Measurements from ENCODE around the gene TRAF6. TPM values are rescaled to one million over a fixed set of nuclear protein-coding genes. Genes with fewer than 3 reads are reported as not detected.
A peak's percentile ranks its signal among the peaks of the same experiment; 100 is the strongest.

Gene TRAF6
- total and polyA plus RNA-seq, 2 experiments from 2014 or later: 9.5 to 12.7 TPM

- H3K36me3 ChIP-seq (replicated peaks; ENCODE audit: insufficient read depth, low read depth): no peaks in the 10 kb centered on the region
- no peaks in the 10 kb centered on the region for H3K9me2 ChIP-seq (replicated peaks; ENCODE audit: insufficient read depth)
- H3K27ac ChIP-seq: no peak overlapping the region
- TF ChIP-seq, protein P1, sequence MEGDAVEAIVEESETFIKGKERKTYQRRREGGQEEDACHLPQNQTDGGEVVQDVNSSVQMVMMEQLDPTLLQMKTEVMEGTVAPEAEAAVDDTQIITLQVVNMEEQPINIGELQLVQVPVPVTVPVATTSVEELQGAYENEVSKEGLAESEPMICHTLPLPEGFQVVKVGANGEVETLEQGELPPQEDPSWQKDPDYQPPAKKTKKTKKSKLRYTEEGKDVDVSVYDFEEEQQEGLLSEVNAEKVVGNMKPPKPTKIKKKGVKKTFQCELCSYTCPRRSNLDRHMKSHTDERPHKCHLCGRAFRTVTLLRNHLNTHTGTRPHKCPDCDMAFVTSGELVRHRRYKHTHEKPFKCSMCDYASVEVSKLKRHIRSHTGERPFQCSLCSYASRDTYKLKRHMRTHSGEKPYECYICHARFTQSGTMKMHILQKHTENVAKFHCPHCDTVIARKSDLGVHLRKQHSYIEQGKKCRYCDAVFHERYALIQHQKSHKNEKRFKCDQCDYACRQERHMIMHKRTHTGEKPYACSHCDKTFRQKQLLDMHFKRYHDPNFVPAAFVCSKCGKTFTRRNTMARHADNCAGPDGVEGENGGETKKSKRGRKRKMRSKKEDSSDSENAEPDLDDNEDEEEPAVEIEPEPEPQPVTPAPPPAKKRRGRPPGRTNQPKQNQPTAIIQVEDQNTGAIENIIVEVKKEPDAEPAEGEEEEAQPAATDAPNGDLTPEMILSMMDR (IDR thresholded peaks at IDR 0.05; ENCODE audit: poor library complexity): no peak
- TF ChIP-seq EZH2phosphoT487 (IDR thresholded peaks at IDR 0.05; ENCODE audit: low read depth, severe bottlenecking, unreplicated experiment) (no peak), EZH2 (IDR thresholded peaks at IDR 0.05; ENCODE audit: borderline replicate concordance) (no peak)
- H3K9me3 ChIP-seq (ENCODE audit: low read depth): no peaks in the 10 kb centered on the region
- H3K27me3 ChIP-seq: no peaks in the 10 kb centered on the region
- no peak overlapping the region for H3K4me3 ChIP-seq
- H3K4me2 ChIP-seq: no peak overlapping the region
- no peak for DNase-seq (ENCODE audit: low spot score)
- no peaks in the 10 kb centered on the region for H3K4me1 ChIP-seq (ENCODE audit: insufficient read depth)
- 70% methylated on average over 5 of the region's 5 CpGs for WGBS (ENCODE audit: low lambda C conversion rate, missing lambda C conversion rate)
- H3K79me2 ChIP-seq: no peaks in the 10 kb centered on the region
- no peaks in the 10 kb centered on the region for H4K20me1 ChIP-seq (ENCODE audit: insufficient read depth, poor library complexity, severe bottlenecking)
- H2AFZ ChIP-seq: no peak overlapping the region
These were observed 39.9 kb downstream of the TRAF6 start for GRCh38 chr11:36469881-36470802.

GRCh38 chr11:36469063-36469462 is 41.0 kb downstream of the TRAF6 start:
- Histone ChIP-seq H3K4me3 (no peak overlapping the region), H4K20me1 (ENCODE audit: insufficient read depth, poor library complexity, severe bottlenecking) (no peaks in the 10 kb centered on the region), H3K9me3 (ENCODE audit: low read depth) (no peaks in the 10 kb centered on the region), H3K27me3 (no peaks in the 10 kb centered on the region), H2AFZ (no peak overlapping the region), H3K4me2 (no peak overlapping the region), H3K27ac (no peak overlapping the region), H3K36me3 (replicated peaks; ENCODE audit: insufficient read depth, low read depth) (no peaks in the 10 kb centered on the region), H3K79me2 (no peaks in the 10 kb centered on the region), H3K4me1 (ENCODE audit: insufficient read depth) (no peaks in the 10 kb centered on the region), H3K9me2 (replicated peaks; ENCODE audit: insufficient read depth) (no peaks in the 10 kb centered on the region)
- no peak for DNase-seq (ENCODE audit: low spot score)
- WGBS (ENCODE audit: low lambda C conversion rate, missing lambda C conversion rate): 52% methylated on average over 2 of the region's 2 CpGs
- TF ChIP-seq EZH2phosphoT487 (IDR thresholded peaks at IDR 0.05; ENCODE audit: low read depth, severe bottlenecking, unreplicated experiment) (no peak), EZH2 (IDR thresholded peaks at IDR 0.05; ENCODE audit: borderline replicate concordance) (no peak)
- TF ChIP-seq, protein P1 (IDR thresholded peaks at IDR 0.05; ENCODE audit: poor library complexity): peak; percentile 14

DNA sequence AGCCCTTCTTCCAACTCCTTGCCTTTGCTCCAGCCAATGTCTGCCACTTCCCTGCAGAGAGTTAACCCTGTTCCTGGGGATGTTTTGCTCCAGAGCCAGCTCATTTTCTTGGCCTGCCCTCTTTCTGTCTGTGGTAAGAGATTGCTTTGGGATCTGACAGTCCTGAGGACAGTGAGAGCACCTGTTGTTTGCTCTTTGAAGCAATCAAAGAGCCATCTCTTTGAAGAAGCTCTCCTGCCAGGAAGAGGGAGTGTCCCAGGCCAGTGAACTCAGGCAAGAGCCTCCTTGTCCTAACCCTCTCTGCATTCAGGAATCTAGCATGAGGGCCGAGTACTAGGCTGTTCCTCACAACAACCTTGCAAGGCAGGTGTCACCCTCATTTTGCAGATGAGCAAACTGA is 42.2 kb downstream of the TRAF6 start:
- H3K79me2 ChIP-seq: no peaks in the 10 kb centered on the region
- 41% methylated on average over 1 of the region's 1 CpG for WGBS (ENCODE audit: low lambda C conversion rate, missing lambda C conversion rate)
- no peak for TF ChIP-seq EZH2phosphoT487 (IDR thresholded peaks at IDR 0.05; ENCODE audit: low read depth, severe bottlenecking, unreplicated experiment)
- TF ChIP-seq EZH2 (IDR thresholded peaks at IDR 0.05; ENCODE audit: borderline replicate concordance): no peak
- TF ChIP-seq, protein P1 (IDR thresholded peaks at IDR 0.05; ENCODE audit: poor library complexity): no peak
- no peak for DNase-seq (ENCODE audit: low spot score)
- H2AFZ ChIP-seq: no peak overlapping the region
- H3K9me2 ChIP-seq (replicated peaks; ENCODE audit: insufficient read depth): no peaks in the 10 kb centered on the region
- no peaks in the 10 kb centered on the region for H3K9me3 ChIP-seq (ENCODE audit: low read depth)
- no peaks in the 10 kb centered on the region for H4K20me1 ChIP-seq (ENCODE audit: insufficient read depth, poor library complexity, severe bottlenecking)
- no peaks in the 10 kb centered on the region for H3K36me3 ChIP-seq (replicated peaks; ENCODE audit: insufficient read depth, low read depth)
- H3K27me3 ChIP-seq: no peaks in the 10 kb centered on the region
- H3K4me3 ChIP-seq: no peak overlapping the region
- no peaks in the 10 kb centered on the region for H3K4me1 ChIP-seq (ENCODE audit: insufficient read depth)
- no peak overlapping the region for H3K4me2 ChIP-seq
- no peak overlapping the region for H3K27ac ChIP-seq

Measured in hepatocyte (in vitro differentiated cells).